ENCODE measurements around the gene DDIT3. TPM values are rescaled to one million over a fixed set of nuclear protein-coding genes. Genes with fewer than 3 reads are reported as not detected.

DDIT3 gene
- total RNA-seq, 2 experiments from 2014 or later: 32.3 to 42.7 TPM

GRCh38 chr12:57474430-57474829, 45.9 kb downstream of the DDIT3 start:
- no peak for DNase-seq (ENCODE audit: low spot score)
- Histone ChIP-seq H3K4me3 (ENCODE audit: low read depth, low read length, poor library complexity, severe bottlenecking) (no peak overlapping the region), H3K9me2 (ENCODE audit: insufficient read depth, low read length) (no peaks in the 10 kb centered on the region), H3K27ac (ENCODE audit: low read depth, low read length, poor library complexity, severe bottlenecking) (no peak overlapping the region), H3K9me3 (ENCODE audit: low read length) (no peaks in the 10 kb centered on the region), H4K20me1 (ENCODE audit: insufficient read depth, low read length) (no peaks in the 10 kb centered on the region), H3K4me2 (ENCODE audit: low read length) (no peak overlapping the region), H3K79me2 (ENCODE audit: insufficient read depth, low read depth, low read length) (peaks cover 12% of the 10 kb centered on the region; the same call in 1 of the 2 replicates), H2AFZ (ENCODE audit: low read length) (no peak overlapping the region), H3K36me3 (ENCODE audit: insufficient read depth, low read length) (peaks cover 57% of the 10 kb centered on the region), H3K4me1 (ENCODE audit: insufficient read depth, low read length, poor library complexity, severe bottlenecking) (peaks cover 37% of the 10 kb centered on the region)
- no peak for TF ChIP-seq EZH2phosphoT487 (IDR thresholded peaks at IDR 0.05; ENCODE audit: borderline replicate concordance, low read depth, low read length)
- TF ChIP-seq CTCF (conservative IDR thresholded peaks at IDR 0.05; ENCODE audit: low read length): no peak
- intact Hi-C loops (cut with micrococcal nuclease; ENCODE audit: unreplicated experiment): no loop called here
- no TSS peak for BruUV-seq (replicated peaks)
- POLR2A ChIA-PET: interaction anchor here (0.6 kb wide), 2 partner anchors 17 to 1038 kb away, joined by 3 to 6 read pairs; no protein-coding TSS in a partner anchor
- CTCF ChIA-PET (ENCODE audit: unreplicated experiment): interaction anchor here (1.0 kb wide), 1 partner anchor 12 kb away, joined by 3 read pairs; no protein-coding TSS in a partner anchor

GRCh38 chr12:57473886-57474285, 46.4 kb downstream of the DDIT3 start:
- no TSS peak for BruUV-seq (replicated peaks)
- no peak for DNase-seq (ENCODE audit: low spot score)
- Histone ChIP-seq H3K4me3 (ENCODE audit: low read depth, low read length, poor library complexity, severe bottlenecking) (no peak overlapping the region), H3K79me2 (ENCODE audit: insufficient read depth, low read depth, low read length) (peaks cover 12% of the 10 kb centered on the region; the same call in 1 of the 2 replicates), H4K20me1 (ENCODE audit: insufficient read depth, low read length) (no peaks in the 10 kb centered on the region), H3K4me2 (ENCODE audit: low read length) (no peak overlapping the region), H3K4me1 (ENCODE audit: insufficient read depth, low read length, poor library complexity, severe bottlenecking) (peaks cover 32% of the 10 kb centered on the region), H3K9me3 (ENCODE audit: low read length) (no peaks in the 10 kb centered on the region), H3K36me3 (ENCODE audit: insufficient read depth, low read length) (peaks cover 63% of the 10 kb centered on the region), H3K9me2 (ENCODE audit: insufficient read depth, low read length) (no peaks in the 10 kb centered on the region), H3K27ac (ENCODE audit: low read depth, low read length, poor library complexity, severe bottlenecking) (no peak overlapping the region), H2AFZ (ENCODE audit: low read length) (no peak overlapping the region)
- TF ChIP-seq CTCF (conservative IDR thresholded peaks at IDR 0.05; ENCODE audit: low read length): no peak
- no peak for TF ChIP-seq EZH2phosphoT487 (IDR thresholded peaks at IDR 0.05; ENCODE audit: borderline replicate concordance, low read depth, low read length)
- intact Hi-C loops (cut with micrococcal nuclease; ENCODE audit: unreplicated experiment): no loop called here
- ChIA-PET POLR2A (no interaction called here), CTCF (ENCODE audit: unreplicated experiment) (interaction anchor here (1.0 kb wide), 1 partner anchor 12 kb away, joined by 3 read pairs; no protein-coding TSS in a partner anchor)

- Histone ChIP-seq H3K27ac (ENCODE audit: low read depth, low read length, poor library complexity, severe bottlenecking) (no peak overlapping the region), H3K4me2 (ENCODE audit: low read length) (no peak overlapping the region), H3K9me2 (ENCODE audit: insufficient read depth, low read length) (no peaks in the 10 kb centered on the region), H3K36me3 (ENCODE audit: insufficient read depth, low read length) (peaks cover 63% of the 10 kb centered on the region), H3K9me3 (ENCODE audit: low read length) (no peaks in the 10 kb centered on the region), H2AFZ (ENCODE audit: low read length) (no peak overlapping the region), H3K79me2 (ENCODE audit: insufficient read depth, low read depth, low read length) (peaks cover 12% of the 10 kb centered on the region; the same call in 1 of the 2 replicates), H3K4me3 (ENCODE audit: low read depth, low read length, poor library complexity, severe bottlenecking) (no peak overlapping the region), H4K20me1 (ENCODE audit: insufficient read depth, low read length) (no peaks in the 10 kb centered on the region), H3K4me1 (ENCODE audit: insufficient read depth, low read length, poor library complexity, severe bottlenecking) (peaks cover 27% of the 10 kb centered on the region)
- ChIA-PET POLR2A (no interaction called here), CTCF (ENCODE audit: unreplicated experiment) (no interaction called here)
- DNase-seq (ENCODE audit: low spot score): no peak
- intact Hi-C loops (cut with micrococcal nuclease; ENCODE audit: unreplicated experiment): no loop called here
- BruUV-seq (replicated peaks): no TSS peak
- no peak for TF ChIP-seq CTCF (conservative IDR thresholded peaks at IDR 0.05; ENCODE audit: low read length)
- no peak for TF ChIP-seq EZH2phosphoT487 (IDR thresholded peaks at IDR 0.05; ENCODE audit: borderline replicate concordance, low read depth, low read length)
These were observed 46.9 kb downstream of the DDIT3 start for GRCh38 chr12:57473392-57473791.
